OCI-LY3 (cell line): ENCODE data around the gene FAM168B.
"Not testable (repeated sequence)": the region's sequence is repeated elsewhere in the genome, so short reads cannot be mapped to it uniquely, and the experiment has no call there.

ENCODE experiments used
- CTCF ChIP-seq: fragments of 200-600, 300-600 bp; sonication (generic); IDR thresholded peaks from 2 replicates; pipeline ENCODE4 v1.5.1; 2014; ENCODE audit warnings: antibody characterized with exemption, low read length, low read depth
- EZH2phosphoT487 ChIP-seq: fragments of 200-600 bp; shearing (Covaris generic); IDR thresholded peaks from 2 replicates; pipeline ENCODE4 v1.6.1; 2018; ENCODE audit warnings: antibody characterized with exemption, mixed run types, low read depth

- not testable (repeated sequence) for TF ChIP-seq CTCF, EZH2phosphoT487
Observed at GRCh38 chr2:131079931-131080330, 13.3 kb downstream of the FAM168B start.
